GM11168 (cell line): ENCODE measurements around the gene C1S.
"Not testable (repeated sequence)": the region's sequence is repeated elsewhere in the genome, so short reads cannot be mapped to it uniquely, and the experiment has no call there.

ENCODE experiments used
- in situ Hi-C: fragments of 300-500 bp; cut with MboI; formaldehyde crosslinking; loops from one replicate; pipeline ENCODE4 v1.12.0; 2022; ENCODE audit warnings: low sequenced_read_pairs; ENCODE audit not compliant: unreplicated experiment

C1S gene

GRCh38 chr12:7060353-7060954, at the start of gene C1S:
Gene C1S (plus strand): TSS chr12:7060718. CDS start chr12:7061913, 1,195 bp downstream.
- in situ Hi-C loops = no loop called here

DNA sequence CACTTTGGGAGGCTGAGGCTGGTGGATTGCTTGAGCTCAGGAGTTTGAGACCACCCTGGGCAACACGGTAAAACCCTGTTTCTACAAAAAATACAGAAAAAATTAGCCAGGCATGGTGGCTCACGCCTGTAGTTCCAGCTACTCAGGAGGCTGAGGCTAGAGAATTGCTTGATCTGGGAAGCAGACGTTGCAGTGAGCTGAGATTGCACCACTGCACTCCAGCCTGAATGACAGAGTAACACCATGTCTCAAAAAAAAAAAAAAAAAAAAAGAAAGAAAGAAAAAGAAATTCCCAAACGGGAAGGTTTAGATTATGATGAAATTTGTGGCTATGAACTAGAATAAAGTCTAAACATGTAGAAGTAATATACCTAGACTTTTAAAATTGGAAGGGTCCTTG, 49.1 kb upstream of the C1S start:
- in situ Hi-C loops = not testable (repeated sequence)

- in situ Hi-C loops = no loop called here
These were observed 48.4 kb upstream of the C1S start for GRCh38 chr12:7012024-7012607.

GRCh38 chr12:7013101-7013500, 47.4 kb upstream of the C1S start:
- in situ Hi-C loops = no loop called here

GRCh38 chr12:7015555-7016370, 44.8 kb upstream of the C1S start:
- in situ Hi-C loops = no loop called here

- in situ Hi-C loops = no loop called here
These were observed 43.5 kb upstream of the C1S start for GRCh38 chr12:7016958-7017571.

DNA sequence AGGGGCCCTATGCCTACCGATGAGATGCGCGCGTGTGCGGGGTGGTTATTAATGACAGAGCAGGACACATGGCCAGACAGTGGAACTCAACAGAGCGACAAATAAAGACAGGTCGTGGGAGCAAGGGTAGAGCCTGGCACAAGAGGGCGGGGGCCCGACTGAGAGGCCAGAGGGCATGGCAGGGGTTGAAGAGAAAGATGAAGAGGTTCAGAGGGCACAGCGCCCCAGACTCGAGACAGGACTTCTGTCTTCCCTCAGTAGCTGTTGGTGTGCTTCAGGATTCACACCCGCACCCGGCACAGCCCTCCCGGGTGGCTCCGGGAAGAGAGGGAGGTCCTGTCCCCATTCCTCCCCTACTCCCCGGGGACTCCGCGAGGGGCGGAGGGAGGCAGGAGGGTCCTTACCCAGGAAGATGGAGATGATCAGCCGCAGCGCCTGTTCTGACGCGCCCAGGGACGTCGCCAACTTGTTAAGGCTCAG, 42.6 kb upstream of the C1S start:
- in situ Hi-C loops = no loop called here

GRCh38 chr12:7018350-7019042, 42.0 kb upstream of the C1S start, which contains the start of gene LPCAT3:
Gene LPCAT3 (minus strand): TSS chr12:7018476. CDS start chr12:7018424, 52 bp downstream.
- in situ Hi-C loops = no loop called here

DNA sequence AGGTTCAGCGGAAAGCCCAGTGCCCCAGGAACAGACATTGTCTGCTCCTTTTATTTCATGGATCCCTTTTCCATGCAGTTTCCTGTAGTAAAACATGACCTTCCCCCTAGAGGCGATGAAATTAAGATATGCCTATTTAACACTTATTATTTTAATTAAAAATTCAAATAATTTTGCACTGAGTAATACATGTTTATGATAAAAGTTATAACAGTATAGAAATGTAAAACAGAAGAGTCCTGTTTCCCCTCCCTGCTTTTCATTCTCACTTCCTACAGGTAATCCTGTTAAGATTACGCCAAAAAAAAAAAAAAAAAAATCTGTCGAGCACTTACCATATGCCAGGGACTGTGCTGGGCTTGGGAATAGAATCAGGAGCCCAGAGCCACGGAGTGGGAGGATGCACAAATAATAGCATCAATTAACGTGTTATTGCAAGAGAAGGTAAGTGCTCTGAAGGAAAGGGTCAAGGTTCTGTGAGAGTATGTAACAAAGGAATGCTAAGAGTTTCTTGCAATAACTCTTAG, 41.4 kb upstream of the C1S start:
- in situ Hi-C loops = no loop called here

GRCh38 chr12:7021956-7022355, 38.6 kb upstream of the C1S start:
- in situ Hi-C loops = no loop called here

GRCh38 chr12:7023114-7023513, 37.4 kb upstream of the C1S start:
- in situ Hi-C loops = no loop called here

- in situ Hi-C loops = no loop called here
These were observed 33.7 kb upstream of the C1S start for GRCh38 chr12:7026854-7027253.

DNA sequence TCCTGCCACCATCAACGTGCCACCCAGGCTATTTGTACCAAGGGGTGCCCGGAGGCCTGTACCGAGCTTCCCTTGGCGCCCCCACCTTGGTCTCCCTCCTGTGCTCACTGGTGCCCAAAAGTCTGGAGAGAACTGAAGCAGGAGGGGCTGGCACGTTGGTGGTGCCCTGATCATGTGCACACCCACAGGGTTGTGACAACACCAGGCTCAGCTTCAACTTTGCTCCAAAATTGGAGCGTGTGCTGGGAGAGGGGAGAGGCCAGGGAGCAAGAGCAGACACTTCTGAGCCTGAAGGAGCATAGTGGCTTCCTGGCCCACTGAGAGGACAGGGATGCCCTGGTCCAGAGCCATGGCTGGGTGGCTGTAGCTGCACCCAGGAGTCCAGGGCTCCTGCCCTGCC, 29.2 kb upstream of the C1S start:
- in situ Hi-C loops = no loop called here

DNA sequence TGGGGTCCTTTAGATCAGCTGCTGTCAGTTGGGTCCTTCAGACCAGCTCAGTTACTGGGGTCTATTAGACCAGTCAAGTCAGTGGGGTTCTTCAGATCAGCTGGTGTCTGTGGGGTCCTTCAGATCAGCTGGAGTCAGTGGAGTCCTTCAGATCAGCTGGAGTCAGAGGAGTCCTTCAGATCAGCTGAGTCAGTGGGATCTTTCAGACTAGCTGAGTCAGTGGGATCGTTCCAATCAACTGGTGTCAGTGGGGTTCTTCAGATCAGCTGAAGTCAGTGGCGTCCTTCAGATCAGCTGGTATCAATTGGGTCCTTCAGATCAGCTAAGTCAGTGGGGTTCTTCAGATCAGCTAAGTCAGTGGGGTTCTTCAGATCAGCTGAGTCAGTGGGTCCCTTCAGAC, 27.5 kb upstream of the C1S start:
- in situ Hi-C loops = no loop called here

GRCh38 chr12:7034464-7034863, 26.1 kb upstream of the C1S start:
- in situ Hi-C loops = no loop called here

DNA sequence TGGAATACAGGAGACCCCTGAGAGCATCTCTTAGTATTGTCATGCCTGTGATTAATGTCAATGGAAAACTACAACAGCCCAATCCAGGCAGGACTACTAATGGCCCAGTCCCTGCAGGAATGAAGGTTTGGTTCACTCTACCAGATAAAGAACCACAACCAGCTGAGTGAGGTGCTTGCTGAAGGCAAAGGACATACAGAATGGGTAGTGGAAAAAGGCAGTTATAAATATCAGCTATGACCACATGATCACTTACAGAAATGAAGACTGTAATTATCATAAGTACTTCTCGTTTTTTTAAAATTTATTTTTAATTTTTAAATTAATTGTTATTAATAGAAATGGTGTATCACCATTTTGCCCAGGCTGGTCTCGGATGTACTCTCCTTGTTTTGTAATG, 25.1 kb upstream of the C1S start:
- in situ Hi-C loops = no loop called here

- in situ Hi-C loops = not testable (repeated sequence)
These were observed 23.1 kb upstream of the C1S start for GRCh38 chr12:7037411-7037810.

GRCh38 chr12:7038591-7038990, 21.9 kb upstream of the C1S start:
- in situ Hi-C loops = no loop called here

DNA sequence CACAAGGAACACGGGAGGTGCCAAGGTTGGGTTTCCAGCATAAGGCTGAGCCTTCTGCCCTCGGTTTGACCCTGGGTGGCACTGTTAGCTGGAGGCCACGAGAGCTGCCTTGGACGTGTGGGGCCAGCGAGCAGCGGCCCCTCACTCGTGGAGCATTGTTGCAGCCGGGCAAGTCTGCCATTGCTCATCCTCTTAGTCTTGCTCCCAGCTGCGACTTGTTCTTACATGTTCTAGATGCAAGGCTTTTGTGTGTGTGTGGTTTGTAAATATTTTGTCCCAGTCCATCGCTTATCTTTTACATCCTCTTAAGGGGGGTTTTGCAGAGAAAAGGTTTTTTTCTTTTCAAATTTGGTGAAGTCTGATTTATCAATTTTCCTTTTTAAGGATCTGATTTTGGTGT, 21.1 kb upstream of the C1S start:
- in situ Hi-C loops = no loop called here

DNA sequence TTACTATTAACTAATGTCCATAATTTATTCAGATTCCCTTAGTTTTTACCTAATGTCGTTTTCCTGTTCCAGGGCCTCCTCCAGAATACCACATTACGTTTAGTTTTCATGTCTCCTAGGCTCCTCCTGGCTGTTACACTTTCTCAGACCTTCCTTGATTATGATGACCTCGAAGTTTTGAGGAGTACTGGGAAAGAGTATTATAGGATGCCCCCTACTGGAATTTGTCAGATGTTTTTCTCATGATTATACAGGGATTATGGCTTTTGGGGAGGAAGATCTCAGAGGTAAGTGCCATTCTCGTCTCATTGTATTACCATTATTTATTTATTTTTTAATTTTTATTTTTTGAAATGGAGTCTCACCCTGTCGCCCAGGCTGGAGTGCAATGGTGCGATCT, 17.7 kb upstream of the C1S start:
- in situ Hi-C loops = no loop called here
